ENCODE results near the gene SIRT2. TPM values are rescaled to one million over a fixed set of nuclear protein-coding genes. Genes with fewer than 3 reads are reported as not detected.
A peak's percentile ranks its signal among the peaks of the same experiment; 100 is the strongest.

SIRT2 gene
- total RNA-seq, 1 experiment from 2014 or later, result 15.4 TPM

DNA sequence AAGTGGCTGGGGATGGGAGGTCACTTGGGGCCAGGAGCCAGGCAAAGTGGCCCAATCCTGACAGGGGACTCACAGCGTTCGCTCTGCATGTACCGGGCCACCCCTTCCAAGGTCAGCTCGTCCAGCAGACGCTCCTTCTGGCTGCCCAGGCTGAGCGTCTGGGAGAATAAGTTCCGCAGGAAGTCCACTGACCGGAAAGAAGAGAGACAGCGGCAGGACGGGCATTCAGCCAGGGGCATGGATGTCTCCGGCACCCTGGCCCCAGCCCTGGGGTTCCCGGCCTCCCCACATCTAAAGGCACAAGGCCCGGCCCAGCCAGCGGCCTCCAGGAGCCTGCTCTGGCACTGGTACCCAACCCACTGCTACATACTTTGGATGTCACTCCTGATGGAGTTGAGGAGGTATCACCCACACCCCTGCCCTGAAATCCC lies 6.1 kb downstream of the SIRT2 start:
- ATAC-seq (no peak), DNase-seq (ENCODE audit: low read depth, low spot score) (no peak)
- Histone ChIP-seq H3K27me3 (ENCODE audit: insufficient read depth, low read length) (no peaks in the 10 kb centered on the region), H3K36me3 (ENCODE audit: control insufficient read depth in 1 of 2, insufficient read depth in 2 of 2, low read length in 2 of 2) (no peaks in the 10 kb centered on the region), H3K9me2 (ENCODE audit: insufficient read depth) (no peaks in the 10 kb centered on the region), H3K79me2 (ENCODE audit: insufficient read depth, low read length) (no peaks in the 10 kb centered on the region), H3K4me1 (ENCODE audit: control insufficient read depth in 1 of 2, insufficient read depth in 2 of 2, low read length in 2 of 2) (0 out of 4 replicates have a peak, but pooled peaks cover 0 to under 1% of the 10 kb centered on the region in 2 experiments), H3K9ac (ENCODE audit: low read length) (no peak overlapping the region), H3K9me3 (ENCODE audit: control insufficient read depth in 1 of 2, insufficient read depth in 1 of 2, low read depth in 1 of 2, low read length in 2 of 2) (no peaks in the 10 kb centered on the region), H2AFZ (ENCODE audit: low read depth, low read length, poor library complexity, severe bottlenecking) (no peak overlapping the region), H4K20me1 (ENCODE audit: insufficient read depth) (no peaks in the 10 kb centered on the region), H3K27ac (ENCODE audit: low read depth, low read length) (no peak overlapping the region), H3K4me2 (ENCODE audit: low read length) (no peak overlapping the region), H3K4me3 (replicated peaks in 1 of 2; ENCODE audit: low read depth in 1 of 2, low read length in 2 of 2) (no peak overlapping the region)
- no TSS peak for BruUV-seq (replicated peaks)
- RAD21 ChIA-PET (ENCODE audit: low non-redundant PET in 1 of 2, low total read pairs in 2 of 2, uncharacterized antibody in 2 of 2, unreplicated experiment in 2 of 2), result no interaction called here
- CTCF ChIA-PET, result no interaction called here
- intact Hi-C loops (cut with micrococcal nuclease), result no loop called here
- POLR2A ChIA-PET, result no interaction called here
- no peak for TF ChIP-seq SIN3A (IDR thresholded peaks at IDR 0.05; ENCODE audit: low read depth)
- TF ChIP-seq ZNF274 (IDR thresholded peaks at IDR 0.05; ENCODE audit: low read depth, low read length), result no peak

DNA sequence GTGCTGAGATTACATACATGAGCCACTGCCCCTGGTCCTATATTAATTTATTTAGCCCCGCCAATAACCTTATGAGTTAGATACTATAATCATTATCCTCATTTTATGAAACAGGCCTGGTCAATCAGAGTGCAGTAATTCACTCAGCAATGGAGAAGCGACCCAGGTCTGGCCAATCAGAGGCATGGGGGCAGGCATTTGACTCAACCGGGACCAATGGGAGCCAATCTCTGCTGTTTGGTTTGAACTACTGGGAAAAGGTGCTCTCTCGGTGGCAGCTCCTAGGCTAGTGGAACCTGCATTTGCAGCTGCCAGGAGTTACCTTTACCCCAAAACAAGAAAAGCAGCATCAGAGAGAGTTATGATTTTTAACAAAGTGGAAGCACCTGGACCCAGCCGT lies 6.6 kb downstream of the SIRT2 start:
- Histone ChIP-seq H2AFZ (ENCODE audit: low read depth, low read length, poor library complexity, severe bottlenecking) (no peak overlapping the region), H4K20me1 (ENCODE audit: insufficient read depth) (no peaks in the 10 kb centered on the region), H3K9ac (ENCODE audit: low read length) (no peak overlapping the region), H3K4me3 (replicated peaks in 1 of 2; ENCODE audit: low read depth in 1 of 2, low read length in 2 of 2) (no peak overlapping the region), H3K9me3 (ENCODE audit: control insufficient read depth in 1 of 2, insufficient read depth in 1 of 2, low read depth in 1 of 2, low read length in 2 of 2) (no peaks in the 10 kb centered on the region), H3K27me3 (ENCODE audit: insufficient read depth, low read length) (no peaks in the 10 kb centered on the region), H3K79me2 (ENCODE audit: insufficient read depth, low read length) (no peaks in the 10 kb centered on the region), H3K36me3 (ENCODE audit: control insufficient read depth in 1 of 2, insufficient read depth in 2 of 2, low read length in 2 of 2) (no peaks in the 10 kb centered on the region), H3K4me2 (ENCODE audit: low read length) (no peak overlapping the region), H3K27ac (ENCODE audit: low read depth, low read length) (no peak overlapping the region), H3K4me1 (ENCODE audit: control insufficient read depth in 1 of 2, insufficient read depth in 2 of 2, low read length in 2 of 2) (no peaks in the 10 kb centered on the region), H3K9me2 (ENCODE audit: insufficient read depth) (no peaks in the 10 kb centered on the region)
- BruUV-seq (replicated peaks), result no TSS peak
- RAD21 ChIA-PET (ENCODE audit: low non-redundant PET in 1 of 2, low total read pairs in 2 of 2, uncharacterized antibody in 2 of 2, unreplicated experiment in 2 of 2), result no interaction called here
- POLR2A ChIA-PET, result no interaction called here
- peak; percentile 63; the same call in 1 of the 2 replicates for ATAC-seq
- DNase-seq (ENCODE audit: low read depth, low spot score), result no peak
- intact Hi-C loops (cut with micrococcal nuclease), result no loop called here
- TF ChIP-seq EZH2phosphoT487 (IDR thresholded peaks at IDR 0.05; ENCODE audit: borderline replicate concordance) (no peak), YY1 (IDR thresholded peaks at IDR 0.05; ENCODE audit: extremely low read depth, insufficient replicate concordance, low read depth, low read length) (no peak)
- CTCF ChIA-PET, result no interaction called here

All from HCT116 (cell line).